CD1c-positive myeloid dendritic cell (primary cell): ENCODE data around the gene ALPL.
A peak's percentile ranks its signal among the peaks of the same experiment; 100 is the strongest.
"Not testable (repeated sequence)": the region's sequence is repeated elsewhere in the genome, so short reads cannot be mapped to it uniquely, and the experiment has no call there.

ENCODE experiments used
- DNase-seq: peaks from one replicate; pipeline ENCODE4 v3.0.0-alpha.2; 2016; ENCODE audit errors: extremely low spot score

ALPL gene

DNA sequence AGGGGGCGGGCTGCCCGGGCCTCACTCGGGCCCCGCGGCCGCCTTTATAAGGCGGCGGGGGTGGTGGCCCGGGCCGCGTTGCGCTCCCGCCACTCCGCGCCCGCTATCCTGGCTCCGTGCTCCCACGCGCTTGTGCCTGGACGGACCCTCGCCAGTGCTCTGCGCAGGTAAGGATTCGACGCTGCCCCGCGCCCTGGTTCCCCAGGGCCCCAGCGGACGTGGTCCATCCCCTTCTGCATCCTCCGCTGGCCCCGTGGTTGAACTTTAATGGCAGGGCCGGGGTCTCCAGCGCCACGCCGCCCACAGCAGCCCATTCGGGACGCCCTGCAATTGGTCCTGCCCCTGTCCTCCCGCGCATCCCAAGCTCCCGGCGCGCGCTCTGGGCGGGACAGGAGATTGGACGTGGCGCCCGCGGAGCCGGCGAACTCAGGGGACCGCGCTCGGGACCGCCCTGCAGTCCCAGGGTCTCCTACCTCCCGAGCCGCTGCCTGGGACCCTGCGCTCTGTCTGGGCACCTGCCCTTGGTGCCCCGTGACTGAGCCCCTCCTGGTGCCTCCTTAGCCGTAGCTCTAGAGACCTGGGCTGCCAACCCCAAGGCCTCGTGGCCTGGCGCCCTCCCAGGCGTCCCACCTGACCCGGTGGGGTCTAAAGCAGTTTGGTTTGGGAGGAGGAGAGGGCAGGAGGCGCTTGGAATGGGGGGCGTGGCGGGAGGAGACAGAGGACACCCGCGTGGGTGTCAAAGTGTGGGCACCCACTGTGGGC lies at the start of gene ALPL:
ALPL (plus strand) TSS at position 73 of the 762 bp plus-strand sequence. CDS start 44,659 bp downstream, outside the sequence.
- no peak for DNase-seq

GRCh38 chr1:21465127-21465526 lies 44.1 kb upstream of the ALPL start:
- not testable (repeated sequence) for DNase-seq

DNA sequence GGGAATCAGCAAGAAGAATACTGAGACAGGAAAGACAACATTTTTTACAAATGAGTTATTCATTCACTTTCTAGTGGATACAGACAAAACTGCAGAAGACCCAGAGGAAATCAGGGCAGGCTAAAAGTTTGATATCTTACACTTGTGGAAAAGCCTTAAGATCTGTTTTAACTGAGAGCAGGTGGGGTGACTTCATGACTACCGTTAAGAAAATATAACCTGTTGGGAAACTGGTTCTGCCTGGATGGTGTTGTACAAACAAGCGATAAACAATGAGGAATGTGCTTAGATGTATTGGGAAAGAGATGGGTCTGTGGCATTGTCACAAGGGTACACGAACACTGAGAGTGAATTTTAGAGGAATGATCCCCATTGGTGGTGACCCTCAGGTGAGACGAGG lies 41.3 kb upstream of the ALPL start:
- not testable (repeated sequence) for DNase-seq

DNA sequence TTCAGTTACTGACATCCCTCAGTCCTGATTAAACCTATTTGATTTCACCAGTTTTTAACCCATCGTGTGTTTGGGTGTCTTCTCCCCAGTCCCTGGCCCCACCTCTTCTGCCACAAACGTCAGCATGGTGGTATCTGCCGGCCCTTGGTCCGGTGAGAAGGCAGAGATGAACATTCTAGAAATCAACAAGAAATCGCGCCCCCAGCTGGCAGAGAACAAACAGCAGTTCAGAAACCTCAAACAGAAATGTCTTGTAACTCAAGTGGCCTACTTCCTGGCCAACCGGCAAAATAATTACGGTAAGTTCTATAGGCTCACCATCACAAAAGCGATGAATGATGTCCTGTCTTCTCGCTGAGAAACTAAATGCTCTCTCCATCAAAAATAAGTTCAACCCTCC lies 40.6 kb upstream of the ALPL start:
- peak; percentile 15 for DNase-seq

GRCh38 chr1:21469581-21469980 lies 39.6 kb upstream of the ALPL start:
- peak; percentile 44 for DNase-seq

GRCh38 chr1:21472861-21473260 lies 36.4 kb upstream of the ALPL start:
- DNase-seq, result no peak

- no peak for DNase-seq
Observed at GRCh38 chr1:21478356-21478755, 30.9 kb upstream of the ALPL start.

DNA sequence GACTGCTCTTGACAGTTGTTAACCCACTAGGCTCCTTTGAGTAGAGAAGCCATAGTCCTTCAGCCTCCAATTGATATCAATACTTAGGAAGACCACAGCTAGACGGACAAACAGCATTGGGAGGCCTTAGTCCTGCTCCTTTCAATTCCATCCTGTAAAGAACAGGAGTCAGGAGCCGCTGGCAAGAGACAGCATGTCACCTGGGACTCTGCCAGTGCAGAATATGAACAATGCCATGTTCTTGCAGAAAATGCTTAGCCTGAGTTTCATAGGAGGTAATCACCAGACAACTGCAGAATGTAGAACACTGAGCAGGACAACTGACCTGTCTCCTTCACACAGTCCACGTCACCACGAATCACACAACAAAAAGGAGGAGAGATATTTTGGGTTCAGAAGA lies 25.3 kb upstream of the ALPL start:
- not testable (repeated sequence) for DNase-seq

GRCh38 chr1:21489146-21489545 lies 20.1 kb upstream of the ALPL start:
- DNase-seq, result no peak

GRCh38 chr1:21490774-21491487 lies 18.3 kb upstream of the ALPL start:
- DNase-seq, result peak; percentile 52

DNA sequence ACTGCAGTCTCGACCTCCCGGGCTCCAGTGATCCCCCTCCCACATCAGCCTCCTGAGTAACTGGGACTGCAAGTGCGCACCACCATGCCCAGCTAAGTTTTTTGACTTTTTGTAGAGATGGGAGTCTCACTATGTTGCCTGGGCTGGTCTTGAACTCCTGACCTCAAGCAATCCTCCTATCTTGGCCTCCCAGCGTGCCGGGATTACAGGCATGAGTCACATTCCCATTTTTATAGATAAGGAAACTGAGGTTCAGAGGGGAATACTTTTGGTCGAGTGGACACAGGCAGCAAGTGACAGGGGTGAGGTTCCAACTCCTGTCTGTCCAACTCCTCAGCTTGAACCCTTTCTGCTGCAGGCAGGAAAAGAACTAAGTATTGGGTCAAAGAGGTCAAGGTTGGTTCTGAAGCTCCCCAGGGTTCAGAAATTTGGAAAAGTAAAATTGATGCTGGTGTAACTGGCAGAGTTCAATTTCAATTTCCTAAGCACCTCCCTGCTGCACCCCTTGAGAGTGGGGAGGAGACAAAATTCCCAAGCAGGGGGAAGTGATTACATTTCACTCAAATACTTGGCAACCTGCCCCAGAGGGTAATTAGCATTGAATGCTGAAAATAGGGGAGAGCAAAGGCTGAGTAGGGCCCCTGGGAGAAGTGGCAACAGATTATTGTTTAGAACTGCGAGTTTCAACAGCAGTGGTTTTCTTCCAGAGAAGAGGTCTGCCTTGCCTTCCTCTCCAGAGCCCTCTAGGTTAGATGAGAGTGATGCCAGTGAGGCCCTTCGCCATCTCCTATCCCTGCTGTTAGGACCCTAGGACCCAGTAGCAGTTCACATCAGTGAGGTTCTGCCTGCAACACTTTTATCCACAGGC lies 17.5 kb upstream of the ALPL start:
- no peak for DNase-seq

GRCh38 chr1:21492356-21492625 lies 16.9 kb upstream of the ALPL start:
- DNase-seq, result no peak

DNA sequence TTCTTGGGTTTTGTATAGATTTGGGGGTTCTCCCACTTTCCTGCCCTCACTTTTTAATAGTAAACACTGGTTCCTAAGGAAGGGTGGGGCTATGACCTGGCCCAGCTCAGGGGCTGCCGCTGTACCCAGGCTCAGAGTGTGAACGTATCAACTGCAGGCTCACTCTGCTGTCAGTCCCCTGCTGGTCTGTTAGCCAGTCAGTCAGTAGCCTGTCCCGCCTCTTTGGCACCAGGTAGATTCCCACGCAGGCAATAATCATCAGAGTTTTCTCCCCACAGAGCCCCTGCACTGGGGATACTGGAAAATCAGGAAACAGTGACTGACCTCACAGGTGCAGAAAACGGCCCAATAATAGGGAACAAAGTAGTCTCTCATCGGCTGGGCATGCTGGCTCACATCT lies 15.0 kb upstream of the ALPL start:
- DNase-seq, result no peak

- no peak for DNase-seq
Observed at GRCh38 chr1:21495225-21495820, 13.9 kb upstream of the ALPL start.

- no peak for DNase-seq
Observed at GRCh38 chr1:21496063-21496462, 13.2 kb upstream of the ALPL start.

DNA sequence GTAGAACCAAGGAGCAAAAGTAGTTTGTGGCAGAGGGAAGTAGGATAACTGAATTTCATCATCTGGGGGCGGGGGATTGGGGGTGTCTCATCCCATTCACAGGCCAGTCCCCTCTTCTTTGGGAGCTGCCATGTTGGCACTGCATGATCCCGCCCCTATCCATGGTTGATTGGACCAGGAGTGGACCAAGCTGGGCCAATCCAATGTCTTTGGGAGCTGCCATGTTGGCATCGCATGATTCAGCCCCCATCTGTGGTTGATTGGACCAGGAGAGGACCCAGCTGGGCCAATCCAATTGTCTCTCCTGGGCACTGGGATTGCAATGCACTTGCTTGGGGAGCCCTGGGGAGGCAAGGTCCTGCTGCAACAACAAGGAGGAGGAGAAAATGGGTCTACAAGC lies 12.3 kb upstream of the ALPL start:
- DNase-seq, result no peak

DNA sequence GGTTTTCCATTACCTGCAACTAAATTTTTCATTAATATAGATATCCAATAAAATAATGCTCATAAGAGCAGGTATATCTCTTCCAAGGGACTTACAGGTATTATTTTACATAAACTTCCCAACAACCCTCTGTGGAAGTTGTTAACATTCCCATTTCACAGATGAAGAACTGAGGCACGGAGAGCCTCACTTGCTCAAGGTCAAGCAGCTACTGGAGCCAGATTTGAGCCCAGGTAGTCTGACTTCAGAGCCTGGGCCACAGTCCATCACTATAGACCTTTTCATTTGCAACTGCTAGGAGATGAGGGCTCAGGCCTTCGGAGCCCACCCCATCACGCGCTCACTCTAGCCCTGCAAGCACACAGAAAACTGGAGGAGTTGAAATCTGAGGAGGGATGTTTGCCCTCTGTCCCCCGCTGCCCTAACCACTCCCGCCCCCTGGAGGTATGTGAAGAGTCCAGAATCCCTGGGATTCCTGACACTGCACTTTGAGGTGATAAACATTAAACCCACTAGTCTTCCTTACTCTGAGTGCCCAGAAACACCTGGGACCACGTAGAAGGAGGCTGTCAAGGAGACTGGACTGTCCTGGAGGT lies 11.7 kb upstream of the ALPL start:
- DNase-seq, result no peak

GRCh38 chr1:21499283-21499950 lies 9.8 kb upstream of the ALPL start:
- no peak for DNase-seq

GRCh38 chr1:21503706-21504377 lies 5.4 kb upstream of the ALPL start:
- no peak for DNase-seq

GRCh38 chr1:21506804-21507203 lies 2.4 kb upstream of the ALPL start:
- no peak for DNase-seq
